ENCODE data around the gene SENP6. TPM values are rescaled to one million over a fixed set of nuclear protein-coding genes. Genes with fewer than 3 reads are reported as not detected.

SENP6 gene
- total RNA-seq, 1 donor from 2014 or later = 159 TPM

DNA sequence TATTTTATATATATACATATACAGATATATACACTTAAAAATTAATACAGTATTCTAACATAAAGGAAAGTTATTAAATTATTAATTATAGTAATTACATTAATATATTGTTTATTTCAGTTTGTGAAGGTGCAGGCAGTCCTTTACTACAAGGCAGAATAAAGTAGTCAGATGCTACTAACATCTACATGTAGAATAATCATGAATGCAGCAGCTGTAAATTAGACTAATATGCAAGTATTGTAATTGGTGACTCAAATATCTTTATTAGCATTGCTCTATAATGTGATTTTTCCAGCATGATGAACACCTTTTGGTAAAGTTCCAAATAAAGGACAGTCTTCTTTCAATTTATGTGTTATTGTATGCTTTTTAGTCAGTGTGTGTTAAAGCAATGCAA is 164.7 kb downstream of the SENP6 start:
- Mint-ChIP-seq H3K4me1 (no peaks in the 10 kb centered on the region), H3K9me3 (no peaks in the 10 kb centered on the region), H3K4me3 (no peak overlapping the region), H3K27ac (no peak overlapping the region), H3K36me3 (peaks cover 11% of the 10 kb centered on the region), H3K27me3 (ENCODE audit: low read depth) (no peaks in the 10 kb centered on the region)
- DNase-seq (ENCODE audit: low spot score in 2 of 2, unreplicated experiment in 2 of 2) = no peak
- TF ChIP-seq, protein P1, sequence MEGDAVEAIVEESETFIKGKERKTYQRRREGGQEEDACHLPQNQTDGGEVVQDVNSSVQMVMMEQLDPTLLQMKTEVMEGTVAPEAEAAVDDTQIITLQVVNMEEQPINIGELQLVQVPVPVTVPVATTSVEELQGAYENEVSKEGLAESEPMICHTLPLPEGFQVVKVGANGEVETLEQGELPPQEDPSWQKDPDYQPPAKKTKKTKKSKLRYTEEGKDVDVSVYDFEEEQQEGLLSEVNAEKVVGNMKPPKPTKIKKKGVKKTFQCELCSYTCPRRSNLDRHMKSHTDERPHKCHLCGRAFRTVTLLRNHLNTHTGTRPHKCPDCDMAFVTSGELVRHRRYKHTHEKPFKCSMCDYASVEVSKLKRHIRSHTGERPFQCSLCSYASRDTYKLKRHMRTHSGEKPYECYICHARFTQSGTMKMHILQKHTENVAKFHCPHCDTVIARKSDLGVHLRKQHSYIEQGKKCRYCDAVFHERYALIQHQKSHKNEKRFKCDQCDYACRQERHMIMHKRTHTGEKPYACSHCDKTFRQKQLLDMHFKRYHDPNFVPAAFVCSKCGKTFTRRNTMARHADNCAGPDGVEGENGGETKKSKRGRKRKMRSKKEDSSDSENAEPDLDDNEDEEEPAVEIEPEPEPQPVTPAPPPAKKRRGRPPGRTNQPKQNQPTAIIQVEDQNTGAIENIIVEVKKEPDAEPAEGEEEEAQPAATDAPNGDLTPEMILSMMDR (IDR thresholded peaks at IDR 0.05; ENCODE audit: unreplicated experiment) = no peak

Other genes with a start within 250 kb of the SENP6 start
- gene FILIP1, start 108.1 kb upstream of the SENP6 start, total RNA-seq = 9.7 to 11.3 TPM (median 10.4 TPM) in 3 replicates
- 69.1 to 70.0 TPM (median 69.5 TPM) in 3 replicates for gene MYO6, start 147.4 kb downstream of the SENP6 start, total RNA-seq